Bronchial epithelial cell (primary cell): ENCODE measurements around the gene DDX27. TPM values are rescaled to one million over a fixed set of nuclear protein-coding genes. Genes with fewer than 3 reads are reported as not detected.
A peak's percentile ranks its signal among the peaks of the same experiment; 100 is the strongest.

Experiments
- DNase-seq: peaks from one replicate; pipeline ENCODE4 v3.0.0-alpha.2; 2010; ENCODE audit warnings: low read depth
- FAIRE-seq: peaks from 2 replicates; lab custom pipeline; 2011; peaks lifted over from hg19 to GRCh38; lab: Jason Lieb, UNC
- H3K27me3 ChIP-seq: 2 replicates; pipeline ENCODE4 v1.5.1; 2011; ENCODE audit warnings: low read length; ENCODE audit not compliant: control insufficient read depth, insufficient read depth
- H3K36me3 ChIP-seq: 2 replicates; pipeline ENCODE4 v1.5.1; 2011; ENCODE audit warnings: low read length; ENCODE audit not compliant: control insufficient read depth, insufficient read depth
- H3K4me3 ChIP-seq: 2 replicates; pipeline ENCODE4 v1.5.1; 2011; ENCODE audit warnings: mild to moderate bottlenecking, low read depth, low read length, control low read depth
- CTCF ChIP-seq: IDR thresholded peaks from 2 replicates; pipeline ENCODE4 v1.5.1; 2011; ENCODE audit warnings: mild to moderate bottlenecking, moderate library complexity, low read length, control low read depth, inconsistent platforms; ENCODE audit not compliant: insufficient read depth, severe bottlenecking
- total RNA-seq: library from RNA; depleted of rRNA; stranded (reverse); fragments of >200 nt; gene quantifications from 2 replicates; pipeline ENCODE4 v1.2.1, GENCODE V29; 2014

Gene DDX27
- total RNA-seq: 49.8 and 66.6 TPM in 2 replicates

GRCh38 chr20:49219091-49219923, at the start of gene DDX27:
Gene DDX27 (plus strand): TSS chr20:49219416. CDS start chr20:49219449, 33 bp downstream.
- DNase-seq (peak; percentile 94), FAIRE-seq (peak; percentile 80)
- Histone ChIP-seq H3K4me3 (peak within 1 kb of the TSS; percentile 86), H3K36me3 (peaks cover 17% of the 10 kb centered on the region), H3K27me3 (no peaks in the 10 kb centered on the region)
- no peak for TF ChIP-seq CTCF

- H3K4me3 ChIP-seq: no peak overlapping the region
- FAIRE-seq (no peak), DNase-seq (no peak)
- H3K36me3 ChIP-seq: peaks cover 3% of the 10 kb centered on the region
- no peaks in the 10 kb centered on the region for H3K27me3 ChIP-seq
- no peak for TF ChIP-seq CTCF
Observed at GRCh38 chr20:49169547-49169946, 49.7 kb upstream of the DDX27 start.

GRCh38 chr20:49170714-49171113, 48.5 kb upstream of the DDX27 start:
- no peak for FAIRE-seq
- peaks cover 3% of the 10 kb centered on the region for H3K36me3 ChIP-seq

GRCh38 chr20:49171909-49172308, 47.3 kb upstream of the DDX27 start:
- Histone ChIP-seq H3K27me3 (no peaks in the 10 kb centered on the region), H3K4me3 (no peak overlapping the region), H3K36me3 (peaks cover 3% of the 10 kb centered on the region)
- TF ChIP-seq CTCF: no peak
- FAIRE-seq: no peak
- DNase-seq: no peak

More at GRCh38 chr20:49170714-49171113, 48.5 kb upstream of the DDX27 start:
- DNase-seq: no peak
- Histone ChIP-seq H3K27me3 (no peaks in the 10 kb centered on the region), H3K4me3 (no peak overlapping the region)
- TF ChIP-seq CTCF: no peak

GRCh38 chr20:49172413-49172812, 46.8 kb upstream of the DDX27 start:
- Histone ChIP-seq H3K27me3 (no peaks in the 10 kb centered on the region), H3K4me3 (no peak overlapping the region), H3K36me3 (peaks cover 3% of the 10 kb centered on the region)
- DNase-seq: no peak
- no peak for TF ChIP-seq CTCF
- no peak for FAIRE-seq
